Fibroblast of mammary gland (primary cell): ENCODE measurements around the gene FAM184B.

Source experiments
- DNase-seq: peaks from one replicate; pipeline ENCODE4 v3.0.0-alpha.2; 2010; ENCODE audit warnings: low read depth
- H3K4me3 ChIP-seq: 2 replicates; pipeline ENCODE4 v1.5.1; 2011; ENCODE audit warnings: low read depth, mild to moderate bottlenecking, low read length, moderate library complexity; ENCODE audit not compliant: control insufficient read depth
- TF ChIP-seq, protein P1 (sequence below): conservative IDR thresholded peaks from 2 replicates; pipeline ENCODE4 v1.5.1; 2011; ENCODE audit warnings: low read depth, low read length, inconsistent platforms; ENCODE audit not compliant: control insufficient read depth, insufficient read depth

The FAM184B gene

DNA sequence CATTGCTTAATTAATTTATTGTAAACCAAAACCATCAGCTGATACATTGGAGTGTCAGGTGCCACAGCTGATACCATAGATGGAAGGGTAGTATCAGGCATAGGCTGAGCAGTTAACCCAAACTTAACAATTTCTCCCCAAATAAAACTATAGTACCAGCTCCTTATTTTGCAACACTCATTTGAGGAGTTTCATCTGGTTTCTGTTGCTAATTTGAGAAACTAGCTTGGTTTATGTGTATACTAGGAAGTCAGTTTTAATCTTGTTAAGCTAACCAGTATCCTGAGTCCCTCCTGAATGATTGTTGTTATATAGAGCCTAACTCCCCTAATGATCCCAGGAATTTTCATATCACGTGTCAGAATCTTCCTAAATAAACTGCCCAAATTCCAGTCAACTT, 16.4 kb upstream of the FAM184B start:
- DNase-seq, result no peak
- no peak overlapping the region for H3K4me3 ChIP-seq
- TF ChIP-seq, protein P1, sequence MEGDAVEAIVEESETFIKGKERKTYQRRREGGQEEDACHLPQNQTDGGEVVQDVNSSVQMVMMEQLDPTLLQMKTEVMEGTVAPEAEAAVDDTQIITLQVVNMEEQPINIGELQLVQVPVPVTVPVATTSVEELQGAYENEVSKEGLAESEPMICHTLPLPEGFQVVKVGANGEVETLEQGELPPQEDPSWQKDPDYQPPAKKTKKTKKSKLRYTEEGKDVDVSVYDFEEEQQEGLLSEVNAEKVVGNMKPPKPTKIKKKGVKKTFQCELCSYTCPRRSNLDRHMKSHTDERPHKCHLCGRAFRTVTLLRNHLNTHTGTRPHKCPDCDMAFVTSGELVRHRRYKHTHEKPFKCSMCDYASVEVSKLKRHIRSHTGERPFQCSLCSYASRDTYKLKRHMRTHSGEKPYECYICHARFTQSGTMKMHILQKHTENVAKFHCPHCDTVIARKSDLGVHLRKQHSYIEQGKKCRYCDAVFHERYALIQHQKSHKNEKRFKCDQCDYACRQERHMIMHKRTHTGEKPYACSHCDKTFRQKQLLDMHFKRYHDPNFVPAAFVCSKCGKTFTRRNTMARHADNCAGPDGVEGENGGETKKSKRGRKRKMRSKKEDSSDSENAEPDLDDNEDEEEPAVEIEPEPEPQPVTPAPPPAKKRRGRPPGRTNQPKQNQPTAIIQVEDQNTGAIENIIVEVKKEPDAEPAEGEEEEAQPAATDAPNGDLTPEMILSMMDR, result no peak

DNA sequence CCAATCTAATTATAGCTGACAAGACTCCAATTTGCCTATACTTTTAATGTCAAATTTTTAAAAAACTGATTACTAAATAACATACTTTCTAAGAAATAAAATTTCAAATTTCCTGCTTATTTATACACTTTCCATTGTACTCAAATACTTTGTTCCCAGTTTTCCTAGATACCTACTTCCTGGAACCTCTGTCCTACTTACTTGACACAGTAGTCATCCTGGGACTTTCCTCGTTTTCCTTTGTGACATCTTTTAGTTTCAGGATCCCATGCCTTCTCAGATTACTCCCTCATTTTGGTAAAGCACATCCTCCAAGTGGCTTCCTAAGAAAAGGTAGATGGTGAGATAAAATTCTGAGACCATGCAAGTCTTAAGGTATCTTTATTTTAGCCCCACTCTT, 13.3 kb upstream of the FAM184B start:
- DNase-seq, result no peak
- H3K4me3 ChIP-seq, result no peak overlapping the region

DNA sequence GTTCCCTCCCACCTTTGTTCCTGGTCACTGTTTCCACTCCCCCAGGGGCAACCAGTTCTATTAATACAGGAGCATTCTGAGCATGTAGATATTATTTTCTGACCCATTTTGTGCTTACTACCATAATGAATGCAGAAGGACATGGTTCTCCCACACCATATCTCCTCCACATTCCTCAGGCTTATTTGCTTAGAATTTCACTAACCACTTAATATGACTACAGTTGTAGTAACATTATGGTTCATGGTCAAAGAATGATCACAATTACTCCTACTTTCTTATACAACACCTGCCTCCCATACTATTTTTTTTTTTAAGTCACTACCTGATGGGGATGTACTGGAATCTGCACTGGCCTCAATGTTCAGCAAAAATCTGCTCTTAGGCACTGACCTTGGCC, 7.5 kb upstream of the FAM184B start:
- TF ChIP-seq, protein P1, result no peak
- no peak for DNase-seq
- H3K4me3 ChIP-seq, result no peak overlapping the region

More for the DNA sequence above, 13.3 kb upstream of the FAM184B start:
- TF ChIP-seq, protein P1, result no peak

DNA sequence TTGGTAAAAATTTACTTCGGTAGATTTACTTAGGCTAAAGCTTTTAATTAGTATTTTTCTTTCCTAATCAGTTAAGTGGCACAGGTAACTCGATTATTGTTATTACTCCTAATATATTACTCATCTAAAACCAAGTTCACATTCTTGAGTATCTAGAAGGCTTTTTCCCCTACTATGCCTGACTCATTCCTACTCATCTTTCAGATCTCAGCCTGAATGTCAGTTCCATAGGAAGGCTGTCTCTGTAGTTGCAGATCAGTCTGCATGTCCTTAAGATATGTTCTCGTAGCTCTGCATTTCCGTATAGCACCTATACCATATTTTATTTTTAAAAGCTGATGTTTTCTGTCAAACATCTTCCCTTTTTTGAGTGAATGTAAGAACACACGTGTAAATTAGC, 5.9 kb upstream of the FAM184B start:
- H3K4me3 ChIP-seq, result no peak overlapping the region
- TF ChIP-seq, protein P1, result no peak
- DNase-seq, result peak; percentile 67

DNA sequence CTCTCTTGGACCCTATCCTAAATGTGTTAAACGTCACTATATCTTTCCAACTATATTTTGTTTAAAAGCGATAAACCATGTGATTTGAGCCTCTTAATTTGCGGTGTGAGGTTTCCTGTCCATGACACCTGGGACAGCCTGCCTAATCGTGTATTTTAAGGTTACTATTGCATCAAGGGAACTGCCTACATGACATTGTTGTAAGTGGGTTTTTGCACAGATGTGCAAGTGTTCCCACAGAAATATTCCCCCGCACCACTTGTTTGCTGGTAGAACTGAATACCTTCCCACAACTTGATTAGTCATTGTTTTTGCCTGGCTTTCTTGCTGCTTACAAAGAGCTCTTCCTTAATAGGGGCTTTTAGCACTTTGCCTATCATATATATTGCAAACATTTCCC, 5.1 kb upstream of the FAM184B start:
- TF ChIP-seq, protein P1, result no peak
- peak; percentile 19 for DNase-seq
- no peak overlapping the region for H3K4me3 ChIP-seq

DNA sequence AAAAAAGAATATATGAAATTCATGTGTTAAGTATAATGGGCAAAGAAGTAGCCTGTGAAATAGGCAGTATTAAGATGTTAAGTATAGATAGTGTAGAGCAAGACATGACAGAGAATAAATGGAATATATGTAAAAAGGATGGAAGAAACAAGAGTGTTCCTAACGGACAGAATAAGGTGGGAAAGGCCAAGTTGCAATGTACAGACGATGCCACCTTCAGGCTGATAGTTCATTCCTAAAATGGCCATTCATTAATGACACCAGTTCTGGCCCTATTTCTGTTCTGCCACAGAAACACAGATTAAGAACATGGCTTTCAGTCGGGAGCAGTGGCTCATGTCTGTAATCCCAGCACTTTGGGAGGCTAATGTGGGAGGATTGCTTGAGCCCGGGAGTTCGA, 4.4 kb upstream of the FAM184B start:
- H3K4me3 ChIP-seq, result no peak overlapping the region
- no peak for DNase-seq
- TF ChIP-seq, protein P1, result peak; percentile 7
